ENCODE measurements around the gene ZFP36L1. TPM values are rescaled to one million over a fixed set of nuclear protein-coding genes. Genes with fewer than 3 reads are reported as not detected.

The ZFP36L1 gene
- total and polyA plus RNA-seq, 7 donors, result 26.6 to 413 (median 217) TPM

- intact Hi-C loops (cut with DNase I), result loop anchor here (5.0 kb wide), 2 partner anchors 124 to 384 kb away; no protein-coding TSS in a partner anchor
- WGBS, 2 donors, result 52 to 61% methylated on average over 14 of the region's 14 CpGs
- Histone ChIP-seq H3K4me1 (peaks cover 0 to 49% (median 46%) of the 10 kb centered on the region in 4 donors), H3K27me3 (no peaks in the 10 kb centered on the region), H3K9me3 (no peaks in the 10 kb centered on the region), H3K27ac (peak overlapping the region; percentile 73 to 99 (median 80)), H3K4me3 (no peak overlapping the region), H3K36me3 (no peaks in the 10 kb centered on the region)
- no peak for TF ChIP-seq CTCF (IDR thresholded peaks at IDR 0.05)
- TF ChIP-seq EP300 (IDR thresholded peaks at IDR 0.05), result no peak
- TF ChIP-seq POLR2A (IDR thresholded peaks at IDR 0.05), result no peak
- no peak for TF ChIP-seq POLR2AphosphoS5 (IDR thresholded peaks at IDR 0.05)
- peak; percentile 68 for DNase-seq
These were observed 11.5 kb downstream of the ZFP36L1 start for GRCh38 chr14:68781161-68782021.

GRCh38 chr14:68780358-68781160, 12.3 kb downstream of the ZFP36L1 start:
- Histone ChIP-seq H3K4me3 (no peak overlapping the region), H3K36me3 (no peaks in the 10 kb centered on the region), H3K9me3 (no peaks in the 10 kb centered on the region), H3K4me1 (peaks cover 0 to 49% (median 46%) of the 10 kb centered on the region in 4 donors), H3K27me3 (no peaks in the 10 kb centered on the region), H3K27ac (peak overlapping the region; percentile 73 to 99 (median 80))
- peak; percentile 91 for DNase-seq
- WGBS, 2 donors, result 37 to 38% methylated on average over 7 of the region's 7 CpGs
- TF ChIP-seq EP300 (IDR thresholded peaks at IDR 0.05) (no peak), POLR2A (IDR thresholded peaks at IDR 0.05) (no peak), CTCF (IDR thresholded peaks at IDR 0.05) (no peak), POLR2AphosphoS5 (IDR thresholded peaks at IDR 0.05) (peak in 2 of 4 donors; percentile 24 to 39)
- intact Hi-C loops (cut with DNase I), result loop anchor here (5.0 kb wide), 2 partner anchors 123 to 383 kb away; no protein-coding TSS in a partner anchor

GRCh38 chr14:68779761-68780323, 13.0 kb downstream of the ZFP36L1 start:
- intact Hi-C loops (cut with DNase I), result loop anchor here (5.0 kb wide), 2 partner anchors 123 to 383 kb away; no protein-coding TSS in a partner anchor
- no peaks in the 10 kb centered on the region for H3K36me3 ChIP-seq
- peak; percentile 81 for DNase-seq
- H3K27me3 ChIP-seq, result no peaks in the 10 kb centered on the region
- no peak overlapping the region for H3K4me3 ChIP-seq
- H3K4me1 ChIP-seq, result peaks cover 0 to 49% (median 44%) of the 10 kb centered on the region in 4 donors
- WGBS, 2 donors, result 11 to 43% methylated on average over 9 of the region's 9 CpGs
- H3K27ac ChIP-seq, result peak overlapping the region; percentile 73 to 99 (median 80)
- H3K9me3 ChIP-seq, result no peaks in the 10 kb centered on the region
- TF ChIP-seq CTCF (IDR thresholded peaks at IDR 0.05) (no peak), EP300 (IDR thresholded peaks at IDR 0.05) (peak in 3 of 4 donors; percentile 47 to 78 (median 68)), POLR2AphosphoS5 (IDR thresholded peaks at IDR 0.05) (peak; percentile 57 to 83 (median 70))

GRCh38 chr14:68777644-68778043, 15.2 kb downstream of the ZFP36L1 start:
- H3K4me1 ChIP-seq, result peaks cover 0 to 49% (median 44%) of the 10 kb centered on the region in 4 donors

More at GRCh38 chr14:68777644-68778043, 15.2 kb downstream of the ZFP36L1 start:
- 98% methylated on average over 1 of the region's 1 CpG for WGBS, 2 donors
- Histone ChIP-seq H3K27me3 (no peaks in the 10 kb centered on the region), H3K4me3 (no peak overlapping the region), H3K36me3 (no peaks in the 10 kb centered on the region), H3K27ac (peak overlapping the region in 2 of 4 donors; percentile 85 to 99), H3K9me3 (no peaks in the 10 kb centered on the region)
- DNase-seq, result peak; percentile 41
- no peak for TF ChIP-seq EP300 (IDR thresholded peaks at IDR 0.05)
- intact Hi-C loops (cut with DNase I), result no loop called here
